ENCODE results near the gene RGS10. TPM values are rescaled to one million over a fixed set of nuclear protein-coding genes. Genes with fewer than 3 reads are reported as not detected.

The RGS10 gene
- total RNA-seq, 2 experiments from 2014 or later = 103 to 113 TPM

DNA sequence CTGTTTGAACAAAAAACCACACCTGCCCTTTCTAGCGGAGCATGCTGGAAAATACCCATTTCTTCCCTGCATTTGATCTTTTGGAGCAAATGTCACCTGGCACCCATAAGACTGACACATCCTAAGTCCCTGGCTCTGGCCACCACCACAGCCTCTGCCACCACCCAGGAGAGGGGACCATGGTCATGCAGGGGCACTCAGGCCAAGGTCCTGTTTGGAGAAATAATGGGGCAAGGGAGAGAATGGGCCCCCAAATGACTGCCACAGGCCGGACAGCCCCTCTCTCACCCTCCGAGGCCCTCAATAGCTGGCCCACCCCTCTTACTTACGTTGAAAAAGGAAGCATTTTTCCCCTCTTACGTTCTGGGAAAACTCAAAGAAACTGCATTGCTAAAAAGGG lies 35.4 kb downstream of the RGS10 start:
- Mint-ChIP-seq H3K9me3 (ENCODE audit: low read depth) (no peaks in the 10 kb centered on the region), H3K27ac (peak overlapping the region; percentile 58), H3K36me3 (peaks cover 61% of the 10 kb centered on the region), H3K4me1 (peaks cover 50% of the 10 kb centered on the region), H3K27me3 (no peaks in the 10 kb centered on the region), H3K4me3 (no peak overlapping the region)
- ATAC-seq (no peak), DNase-seq (no peak)
- CTCF ChIA-PET = no interaction called here

DNA sequence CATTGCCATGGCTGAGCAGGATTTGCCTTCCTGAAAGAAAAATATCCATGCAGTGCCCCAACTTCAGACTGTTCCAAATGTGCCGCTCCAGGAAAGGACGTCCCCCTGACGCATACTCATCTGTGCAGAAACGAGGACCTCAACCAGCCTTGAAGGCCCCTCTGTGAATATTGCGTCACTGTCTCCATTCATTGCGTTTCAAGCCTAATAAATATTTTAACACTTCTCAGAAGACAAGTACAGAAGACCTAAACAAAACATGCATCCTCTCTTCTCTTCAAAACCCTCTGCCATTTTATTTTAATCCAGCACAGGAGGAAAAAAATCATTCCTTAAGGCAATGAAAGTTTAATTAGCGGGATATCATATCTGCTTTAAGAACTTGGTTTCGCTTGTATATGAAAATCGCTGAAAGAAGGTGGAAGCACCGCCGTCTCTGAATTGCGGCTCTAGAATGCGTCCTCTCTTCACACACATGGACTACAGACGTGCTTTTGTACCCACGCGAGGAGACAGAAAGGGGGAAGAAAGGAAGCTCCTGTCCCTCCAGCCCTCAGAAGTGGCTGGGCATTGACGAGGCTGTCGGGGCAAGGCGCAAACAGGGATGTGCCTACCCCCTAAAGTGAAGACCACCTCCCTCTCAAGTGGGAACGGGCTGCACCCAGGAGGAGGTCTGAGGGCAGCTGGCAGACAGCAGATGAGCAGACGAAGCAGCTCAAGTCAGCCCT lies 36.8 kb downstream of the RGS10 start:
- H3K27me3 Mint-ChIP-seq = no peaks in the 10 kb centered on the region
- ATAC-seq = no peak
- H3K4me1 Mint-ChIP-seq = peaks cover 52% of the 10 kb centered on the region
- peak overlapping the region; percentile 37 for H3K27ac Mint-ChIP-seq
- H3K9me3 Mint-ChIP-seq (ENCODE audit: low read depth) = no peaks in the 10 kb centered on the region
- no peak for DNase-seq
- H3K36me3 Mint-ChIP-seq = peaks cover 52% of the 10 kb centered on the region
- no peak overlapping the region for H3K4me3 Mint-ChIP-seq
- CTCF ChIA-PET = interaction anchor here (0.9 kb wide), 2 partner anchors 12 to 32 kb away, joined by 3 to 4 read pairs; no protein-coding TSS in a partner anchor

DNA sequence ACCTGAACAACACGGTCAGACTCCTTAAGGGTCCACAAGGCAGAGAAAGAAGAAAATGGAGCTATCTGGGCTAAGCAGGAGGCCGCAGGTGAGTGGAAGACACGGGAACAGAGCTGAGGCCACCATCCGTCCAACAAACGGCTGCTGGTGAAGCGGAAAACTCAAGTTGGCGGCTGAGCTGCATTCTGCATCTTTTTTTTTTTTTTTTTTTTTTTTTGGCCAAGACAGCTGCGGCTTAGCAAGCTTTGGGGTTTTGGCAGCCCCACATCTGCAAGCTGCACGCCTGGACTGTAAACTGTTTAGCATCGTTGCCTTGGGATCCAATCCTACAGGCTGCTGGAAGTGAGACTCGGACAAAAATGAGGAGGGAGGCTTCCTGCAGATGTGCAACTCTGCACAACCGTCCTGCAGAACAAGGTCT lies 37.4 kb downstream of the RGS10 start:
- H3K4me3 Mint-ChIP-seq = no peak overlapping the region
- H3K4me1 Mint-ChIP-seq = peaks cover 55% of the 10 kb centered on the region
- H3K36me3 Mint-ChIP-seq = peaks cover 51% of the 10 kb centered on the region
- no peaks in the 10 kb centered on the region for H3K27me3 Mint-ChIP-seq
- ATAC-seq (no peak), DNase-seq (no peak)
- H3K27ac Mint-ChIP-seq = peak overlapping the region; percentile 61
- H3K9me3 Mint-ChIP-seq (ENCODE audit: low read depth) = no peaks in the 10 kb centered on the region
- CTCF ChIA-PET = interaction anchor here (0.7 to 0.9 kb wide), 2 partner anchors 12 to 33 kb away, joined by 4 to 6 read pairs; no protein-coding TSS in a partner anchor

DNA sequence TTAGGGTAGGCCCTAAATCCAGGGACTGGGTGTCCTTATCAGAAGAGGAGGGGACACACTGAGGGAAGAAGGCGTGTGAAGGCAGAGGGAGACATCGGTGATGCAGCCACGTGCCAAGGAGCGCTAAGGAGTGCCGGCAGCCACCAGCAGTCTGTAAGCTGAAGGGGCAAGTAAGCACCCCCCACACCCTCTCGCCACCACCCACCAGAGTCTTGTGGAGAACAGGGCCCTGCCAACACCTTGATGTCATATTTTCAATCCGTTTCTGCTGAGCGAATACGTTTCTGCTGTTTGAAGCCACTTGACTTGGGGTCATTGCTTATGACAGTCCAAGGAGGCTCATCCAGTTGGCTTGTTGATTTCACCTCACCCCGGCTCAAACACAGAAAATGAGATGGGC lies 37.9 kb downstream of the RGS10 start:
- DNase-seq (no peak), ATAC-seq (no peak)
- peaks cover 57% of the 10 kb centered on the region for H3K4me1 Mint-ChIP-seq
- peaks cover 50% of the 10 kb centered on the region for H3K36me3 Mint-ChIP-seq
- no peaks in the 10 kb centered on the region for H3K27me3 Mint-ChIP-seq
- no peak overlapping the region for H3K4me3 Mint-ChIP-seq
- CTCF ChIA-PET = interaction anchor here (0.7 to 1.6 kb wide), 3 partner anchors 12 to 39 kb away, joined by 4 to 6 read pairs (median 6); no protein-coding TSS in a partner anchor
- peak overlapping the region; percentile 61 for H3K27ac Mint-ChIP-seq
- no peaks in the 10 kb centered on the region for H3K9me3 Mint-ChIP-seq (ENCODE audit: low read depth)

DNA sequence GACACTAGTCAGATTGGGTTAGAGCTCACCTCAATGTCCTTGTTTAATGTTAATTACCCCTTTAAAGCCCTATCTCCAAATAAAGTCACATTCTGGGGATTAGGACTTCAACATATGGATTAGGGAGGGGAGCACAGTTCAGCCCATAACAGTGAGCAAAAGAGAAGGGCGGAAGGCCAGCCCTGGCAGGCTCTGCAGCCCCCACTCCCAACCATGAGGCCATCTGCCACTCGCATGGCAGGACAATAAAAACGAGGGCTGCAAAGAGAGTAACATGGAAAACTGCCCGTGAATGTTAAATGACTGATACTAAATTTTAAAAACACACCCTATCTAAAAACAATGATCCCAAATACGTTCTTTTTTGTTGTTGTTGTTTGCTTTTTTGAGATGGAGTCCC lies 38.7 kb downstream of the RGS10 start:
- Mint-ChIP-seq H3K27ac (no peak overlapping the region), H3K4me3 (no peak overlapping the region), H3K27me3 (no peaks in the 10 kb centered on the region), H3K9me3 (ENCODE audit: low read depth) (no peaks in the 10 kb centered on the region), H3K4me1 (peaks cover 65% of the 10 kb centered on the region), H3K36me3 (peaks cover 55% of the 10 kb centered on the region)
- CTCF ChIA-PET = interaction anchor here (1.4 to 1.6 kb wide), 3 partner anchors 14 to 58 kb away, joined by 3 to 6 read pairs (median 4); no protein-coding TSS in a partner anchor
- no peak for ATAC-seq
- DNase-seq = no peak

DNA sequence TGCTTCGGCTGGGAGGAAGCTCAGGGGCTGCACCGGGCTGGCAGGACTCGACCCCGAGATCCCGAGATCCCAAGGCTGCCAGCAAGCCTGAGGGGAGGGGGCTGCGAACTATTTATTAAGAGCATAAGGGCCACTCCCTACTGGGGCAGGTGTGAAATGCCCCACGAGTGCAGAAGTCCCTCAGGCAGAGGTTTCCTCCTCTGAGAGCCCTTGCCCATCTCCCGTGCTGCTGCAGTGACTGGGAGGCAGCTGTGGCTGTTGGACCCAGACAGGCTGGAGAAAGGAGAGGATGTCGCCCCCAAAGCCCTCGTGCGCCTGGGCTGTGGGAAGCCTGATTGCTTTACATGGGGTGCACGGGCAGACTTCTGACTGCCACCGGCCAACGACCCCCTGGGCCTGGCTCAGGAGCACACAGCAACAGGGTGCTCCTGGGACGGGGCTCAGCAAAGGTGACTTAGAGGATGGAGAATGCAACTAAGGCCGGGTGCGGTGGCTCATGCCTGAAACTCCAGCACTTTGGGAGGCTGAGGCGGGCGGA lies 39.8 kb downstream of the RGS10 start:
- H3K4me3 Mint-ChIP-seq = peak overlapping the region; percentile 18
- H3K27ac Mint-ChIP-seq = peak overlapping the region; percentile 91
- no peak for DNase-seq
- CTCF ChIA-PET = interaction anchor here (0.7 to 1.5 kb wide), 6 partner anchors 10 to 296 kb away, joined by 3 to 5 read pairs (median 3); no protein-coding TSS in a partner anchor
- H3K9me3 Mint-ChIP-seq (ENCODE audit: low read depth) = no peaks in the 10 kb centered on the region
- peak; percentile 35 for ATAC-seq
- H3K4me1 Mint-ChIP-seq = peaks cover 71% of the 10 kb centered on the region
- no peaks in the 10 kb centered on the region for H3K27me3 Mint-ChIP-seq
- H3K36me3 Mint-ChIP-seq = peaks cover 54% of the 10 kb centered on the region

DNA sequence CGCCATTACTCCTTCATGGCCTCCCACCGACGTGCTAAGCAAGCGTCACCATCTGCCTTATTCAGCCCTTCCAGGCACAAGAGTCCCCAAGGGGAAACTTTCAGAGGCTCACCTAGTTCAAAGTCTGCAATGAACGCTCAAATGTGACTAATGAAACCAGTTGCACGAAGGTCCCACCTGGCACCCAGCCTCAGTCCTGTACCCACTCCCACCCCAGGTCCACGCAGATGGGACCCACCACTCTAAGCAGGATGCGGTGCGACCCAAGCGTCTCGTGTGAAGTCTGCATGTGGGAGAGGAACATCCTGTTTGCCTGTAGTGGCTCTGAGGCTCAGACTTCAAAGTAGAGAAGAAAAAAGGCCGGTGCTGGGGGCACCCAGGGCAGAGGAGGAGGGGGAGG lies 40.3 kb downstream of the RGS10 start:
- DNase-seq = peak; percentile 90
- no peaks in the 10 kb centered on the region for H3K9me3 Mint-ChIP-seq (ENCODE audit: low read depth)
- H3K27ac Mint-ChIP-seq = peak overlapping the region; percentile 91
- H3K36me3 Mint-ChIP-seq = peaks cover 53% of the 10 kb centered on the region
- CTCF ChIA-PET = interaction anchor here (0.7 to 1.5 kb wide), 6 partner anchors 9 to 296 kb away, joined by 3 to 5 read pairs (median 3); no protein-coding TSS in a partner anchor
- ATAC-seq = peak; percentile 92
- peaks cover 75% of the 10 kb centered on the region for H3K4me1 Mint-ChIP-seq
- no peaks in the 10 kb centered on the region for H3K27me3 Mint-ChIP-seq
- H3K4me3 Mint-ChIP-seq = peak overlapping the region; percentile 56

DNA sequence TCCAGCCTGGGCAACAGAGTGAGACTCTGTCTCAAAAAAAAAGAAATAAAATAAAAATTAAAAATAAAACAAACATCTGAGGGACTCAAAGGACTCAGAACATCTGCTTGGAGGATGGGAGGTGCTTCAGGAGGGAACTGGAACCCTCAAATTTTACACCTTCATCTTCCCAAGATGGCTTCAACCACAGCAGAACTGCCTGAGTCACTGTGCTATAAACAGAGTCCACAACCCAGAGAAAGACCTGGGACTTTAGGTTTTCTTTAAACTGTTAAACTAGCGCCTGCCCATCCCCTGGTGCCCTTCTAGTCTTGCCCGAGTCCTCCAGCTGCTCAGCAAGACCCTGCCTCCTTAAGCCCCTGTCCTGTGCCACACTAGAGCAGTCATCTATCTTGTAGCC lies 40.8 kb downstream of the RGS10 start:
- Mint-ChIP-seq H3K4me3 (peak overlapping the region; percentile 56), H3K9me3 (ENCODE audit: low read depth) (no peaks in the 10 kb centered on the region), H3K27me3 (no peaks in the 10 kb centered on the region), H3K36me3 (peaks cover 48% of the 10 kb centered on the region), H3K4me1 (peaks cover 78% of the 10 kb centered on the region), H3K27ac (peak overlapping the region; percentile 91)
- CTCF ChIA-PET = interaction anchor here (1.1 to 1.6 kb wide), 2 partner anchors 14 to 195 kb away, joined by 3 read pairs; no protein-coding TSS in a partner anchor
- ATAC-seq = peak; percentile 6
- no peak for DNase-seq

DNA sequence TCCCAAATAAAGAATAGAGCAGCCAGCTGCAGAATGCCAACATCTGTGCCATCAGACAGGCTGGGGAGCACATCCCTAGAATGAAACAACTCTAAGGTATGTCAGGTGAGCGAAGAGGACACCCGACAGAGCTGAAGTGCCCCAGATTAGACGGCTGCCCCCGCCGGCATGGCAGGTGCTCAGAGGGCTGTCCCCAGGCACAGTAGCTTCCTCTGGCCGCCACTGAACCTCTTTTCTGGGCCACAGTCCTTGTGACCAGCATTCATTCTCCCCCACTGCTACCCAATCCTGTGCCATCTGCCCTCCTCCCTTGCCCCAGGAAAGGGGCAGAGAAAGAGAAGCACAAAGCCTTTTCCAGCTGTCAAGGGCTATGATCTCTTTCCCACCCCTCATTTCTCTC lies 41.7 kb downstream of the RGS10 start:
- DNase-seq = no peak
- CTCF ChIA-PET = interaction anchor here (0.7 to 2.3 kb wide), 6 partner anchors 11 to 294 kb away, joined by 3 to 19 read pairs (median 3); partner anchors contain the start of gene RGS10
- no peaks in the 10 kb centered on the region for H3K27me3 Mint-ChIP-seq
- H3K36me3 Mint-ChIP-seq = peaks cover 43% of the 10 kb centered on the region
- no peak for ATAC-seq
- no peaks in the 10 kb centered on the region for H3K9me3 Mint-ChIP-seq (ENCODE audit: low read depth)
- H3K4me3 Mint-ChIP-seq = no peak overlapping the region
- peaks cover 82% of the 10 kb centered on the region for H3K4me1 Mint-ChIP-seq
- H3K27ac Mint-ChIP-seq = peak overlapping the region; percentile 43

DNA sequence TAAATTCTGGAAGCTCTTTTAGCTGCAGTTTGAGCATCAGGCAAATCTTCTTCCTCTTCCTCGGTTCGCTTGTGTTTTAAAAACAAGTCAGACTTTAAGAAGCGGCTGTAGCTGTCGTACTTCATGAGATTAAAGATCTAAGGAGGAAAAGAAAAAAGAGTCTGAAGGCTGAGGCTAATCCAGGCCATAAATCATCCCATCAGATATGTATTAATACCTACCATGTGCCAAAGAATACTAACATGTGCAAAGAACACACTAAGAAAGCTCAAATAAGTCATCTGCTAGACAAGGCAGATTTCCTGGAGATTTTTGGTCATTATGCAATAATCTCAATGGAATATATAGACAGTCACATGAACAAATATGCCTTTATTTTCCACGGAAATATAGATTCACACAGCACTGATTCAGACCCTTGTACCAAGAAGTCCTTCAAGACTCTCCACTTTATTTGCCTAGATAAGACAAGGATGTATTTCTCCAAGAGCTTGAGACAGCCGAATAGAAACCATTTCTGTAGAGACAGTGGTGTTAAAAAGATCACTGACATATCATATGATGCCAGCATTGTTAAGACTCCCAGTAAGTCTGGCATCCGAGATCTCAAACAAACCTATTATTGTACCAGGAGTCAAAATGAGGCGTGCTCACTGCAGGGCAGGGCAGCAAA lies 42.3 kb downstream of the RGS10 start:
- Mint-ChIP-seq H3K9me3 (ENCODE audit: low read depth) (no peaks in the 10 kb centered on the region), H3K27me3 (no peaks in the 10 kb centered on the region), H3K27ac (no peak overlapping the region), H3K36me3 (peaks cover 38% of the 10 kb centered on the region), H3K4me3 (no peak overlapping the region), H3K4me1 (peaks cover 79% of the 10 kb centered on the region)
- DNase-seq (no peak), ATAC-seq (no peak)
- CTCF ChIA-PET = interaction anchor here (0.7 to 2.3 kb wide), 6 partner anchors 11 to 294 kb away, joined by 3 to 19 read pairs (median 3); partner anchors contain the start of gene RGS10

DNA sequence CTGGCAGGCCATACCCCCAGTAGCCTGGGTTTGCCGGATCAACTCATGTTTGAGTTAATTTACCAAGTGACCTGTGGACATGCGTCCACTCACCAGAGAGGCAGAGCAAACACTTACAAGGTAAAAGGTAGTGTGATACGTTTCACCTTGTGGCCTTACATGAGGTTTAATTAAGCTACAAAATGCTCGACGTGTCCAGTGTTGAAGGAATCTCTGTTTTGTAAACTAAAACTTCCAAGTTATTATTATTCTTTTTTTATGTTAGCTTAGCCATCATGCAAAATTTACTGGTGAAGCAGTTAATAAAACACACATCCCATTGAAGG lies 42.9 kb downstream of the RGS10 start:
- ATAC-seq = no peak
- Mint-ChIP-seq H3K36me3 (peaks cover 34% of the 10 kb centered on the region), H3K9me3 (ENCODE audit: low read depth) (no peaks in the 10 kb centered on the region), H3K4me1 (peaks cover 80% of the 10 kb centered on the region), H3K27me3 (no peaks in the 10 kb centered on the region), H3K4me3 (no peak overlapping the region), H3K27ac (no peak overlapping the region)
- DNase-seq = no peak
- CTCF ChIA-PET = interaction anchor here (0.8 to 2.3 kb wide), 4 partner anchors 10 to 110 kb away, joined by 3 to 19 read pairs (median 4); partner anchors contain the start of gene RGS10

DNA sequence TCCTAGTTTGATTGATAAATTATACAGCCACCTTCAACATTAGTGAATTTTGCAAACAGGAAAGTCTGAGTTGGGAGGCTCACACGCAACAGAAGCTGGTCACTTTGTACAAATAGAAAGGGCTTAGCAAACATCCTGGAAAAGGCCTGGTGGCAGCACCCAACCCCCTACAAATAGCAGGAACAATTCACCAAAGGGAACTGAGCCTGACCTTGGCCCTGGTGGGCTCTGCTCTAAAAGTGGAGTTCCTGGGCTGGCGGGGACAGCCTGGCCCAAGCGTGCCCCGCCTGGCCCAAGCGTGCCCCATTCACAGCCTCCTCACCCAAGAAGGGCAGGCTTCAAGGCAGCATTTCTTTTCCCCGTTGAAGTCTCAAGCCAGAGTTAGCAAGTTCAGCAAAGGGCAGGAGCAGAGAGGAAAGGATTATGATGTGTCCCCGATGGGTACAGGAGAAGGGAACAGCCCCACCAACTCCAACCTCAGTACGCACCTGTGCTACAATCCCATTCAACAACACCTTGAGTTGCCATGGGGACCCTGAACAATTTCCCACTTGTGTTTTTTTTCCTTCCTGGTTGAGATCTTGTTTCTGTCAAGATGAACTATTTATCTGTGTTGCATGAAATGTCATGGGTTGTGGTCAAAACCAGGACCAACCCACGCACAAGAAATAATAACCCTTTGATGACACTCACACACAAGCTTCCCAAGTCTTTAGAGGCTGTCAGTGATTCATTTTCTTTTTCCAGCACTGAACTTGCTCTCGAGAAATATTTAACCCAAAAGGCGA lies 43.4 kb downstream of the RGS10 start:
- no peaks in the 10 kb centered on the region for H3K27me3 Mint-ChIP-seq
- H3K36me3 Mint-ChIP-seq = peaks cover 28% of the 10 kb centered on the region
- no peak overlapping the region for H3K27ac Mint-ChIP-seq
- peaks cover 80% of the 10 kb centered on the region for H3K4me1 Mint-ChIP-seq
- CTCF ChIA-PET = interaction anchor here (0.8 to 2.3 kb wide), 2 partner anchors 9 to 19 kb away, joined by 3 to 19 read pairs; no protein-coding TSS in a partner anchor
- no peaks in the 10 kb centered on the region for H3K9me3 Mint-ChIP-seq (ENCODE audit: low read depth)
- ATAC-seq (no peak), DNase-seq (no peak)
- no peak overlapping the region for H3K4me3 Mint-ChIP-seq

DNA sequence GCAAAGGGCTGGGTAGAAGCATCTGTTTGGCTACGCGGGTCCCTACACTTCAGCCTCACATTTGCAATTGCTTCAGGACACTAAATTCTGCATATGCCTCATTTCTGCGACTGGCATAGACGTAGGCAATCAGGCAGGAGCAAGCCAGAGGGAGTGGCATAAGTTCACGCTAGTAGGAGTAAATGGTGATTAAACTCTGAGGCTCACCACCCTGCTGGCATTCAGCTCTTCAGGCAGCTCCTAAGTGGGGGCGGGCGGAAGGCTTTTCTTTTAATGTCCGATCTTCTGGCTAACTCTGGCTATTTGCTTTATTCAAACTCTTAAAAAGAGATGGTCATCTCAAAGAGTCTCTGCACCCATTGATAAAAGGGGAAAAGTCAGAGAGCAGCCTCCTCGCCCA lies 45.3 kb downstream of the RGS10 start:
- no peak for DNase-seq
- no peaks in the 10 kb centered on the region for H3K27me3 Mint-ChIP-seq
- H3K27ac Mint-ChIP-seq = no peak overlapping the region
- peaks cover 18% of the 10 kb centered on the region for H3K36me3 Mint-ChIP-seq
- H3K4me3 Mint-ChIP-seq = no peak overlapping the region
- peaks cover 77% of the 10 kb centered on the region for H3K4me1 Mint-ChIP-seq
- ATAC-seq = no peak
- no peaks in the 10 kb centered on the region for H3K9me3 Mint-ChIP-seq (ENCODE audit: low read depth)
- CTCF ChIA-PET = no interaction called here

All from activated CD8-positive, alpha-beta memory T cell treated with anti-CD3 and anti-CD28 coated beads, Interleukin-2, amount 10 ng/mL, durations not matched to agents 7 days and 5 days (primary cell).